CD4-positive, alpha-beta memory T cell (primary cell): ENCODE results near the gene PLCD3. TPM values are rescaled to one million over a fixed set of nuclear protein-coding genes. Genes with fewer than 3 reads are reported as not detected.
A peak's percentile ranks its signal among the peaks of the same experiment; 100 is the strongest.

Experiments used
- CTCF ChIA-PET: fragments of 350-600 bp; sonication (Branson Sonifier 250); formaldehyde crosslinking; loops from one replicate; lab custom pipeline; 2021; ENCODE audit warnings: inconsistent platforms; ENCODE audit not compliant: partially characterized antibody; lab: Charles Lee
- POLR2A ChIA-PET: fragments of 350-600 bp; sonication (Branson Sonifier 250); formaldehyde crosslinking; loops from one replicate; lab custom pipeline; 2021; ENCODE audit not compliant: partially characterized antibody; lab: Charles Lee
- DNase-seq, 5 donors: peaks; one replicate each; pipeline versions ENCODE4 v3.0.0 to v3.0.0-alpha.2; 2020 to 2022; ENCODE audit warnings: mixed read lengths in 1 of 5
- H3K27ac ChIP-seq: one replicate; pipeline ENCODE4 v1.7.0; 2013; ENCODE audit warnings: low read depth, low read length
- H3K27me3 ChIP-seq: 2 replicates; pipeline ENCODE4 v1.7.0; 2013; ENCODE audit warnings: mild to moderate bottlenecking, low read length, moderate library complexity; ENCODE audit not compliant: insufficient read depth
- H3K36me3 ChIP-seq: 2 replicates; pipeline ENCODE4 v1.7.0; 2013; ENCODE audit warnings: mild to moderate bottlenecking, low read length, moderate library complexity; ENCODE audit not compliant: insufficient read depth
- H3K4me1 ChIP-seq: 2 replicates; pipeline ENCODE4 v1.7.0; 2013; ENCODE audit warnings: mild to moderate bottlenecking, low read length, moderate library complexity; ENCODE audit not compliant: insufficient read depth
- H3K4me3 ChIP-seq, 2 donors: one replicate each; pipeline ENCODE4 v1.7.0; 2013; ENCODE audit warnings: low read length in 2 of 2, mild to moderate bottlenecking in 1 of 2
- H3K9me3 ChIP-seq, 2 donors: one replicate each; pipeline ENCODE4 v1.7.0; 2013; ENCODE audit warnings: low read length in 2 of 2, control low read depth in 1 of 2; ENCODE audit not compliant: control insufficient read depth in 1 of 2
- H3K27ac Mint-ChIP-seq, 7 donors: one replicate each; pipeline ENCODE4 v1.8.0; 2020 to 2021; ENCODE audit warnings: mixed read lengths in 7 of 7, mild to moderate bottlenecking in 6 of 7, inconsistent platforms in 3 of 7, moderate library complexity in 3 of 7
- H3K27me3 Mint-ChIP-seq, 2 donors: one replicate each; pipeline ENCODE4 v1.8.0; 2020 to 2021; ENCODE audit warnings: mixed read lengths in 2 of 2
- H3K36me3 Mint-ChIP-seq, 2 donors: one replicate each; pipeline ENCODE4 v1.8.0; 2020 to 2021; ENCODE audit warnings: mixed read lengths in 2 of 2, inconsistent platforms in 1 of 2, mild to moderate bottlenecking in 1 of 2
- H3K4me1 Mint-ChIP-seq, 4 donors: one replicate each; pipeline ENCODE4 v1.8.0; 2020 to 2021; ENCODE audit warnings: mixed read lengths in 4 of 4, mild to moderate bottlenecking in 1 of 4
- H3K4me3 Mint-ChIP-seq, 8 donors: one replicate each; pipeline ENCODE4 v1.8.0; 2020 to 2021; ENCODE audit warnings: mixed read lengths in 8 of 8, mild to moderate bottlenecking in 7 of 8, moderate library complexity in 6 of 8, inconsistent platforms in 3 of 8
- H3K9me3 Mint-ChIP-seq, 8 donors: one replicate each; pipeline ENCODE4 v1.8.0; 2020 to 2021; ENCODE audit warnings: mixed read lengths in 8 of 8, mild to moderate bottlenecking in 5 of 8, inconsistent platforms in 3 of 8, moderate library complexity in 1 of 8
- intact Hi-C: fragments of 100-400 bp; cut with micrococcal nuclease; formaldehyde crosslinking; loops from one replicate; pipeline ENCODE4 v1.15.1; 2023
- polyA plus RNA-seq, 2 donors: library from polyadenylated mRNA; unstranded; fragments of 300-500 nt; fragmentation: Illumina TruSeq; gene quantifications; one replicate each; pipeline ENCODE4 v1.2.3, GENCODE V29; 2021
- total RNA-seq, 2 experiments: library from RNA; stranded (reverse); gene quantifications; one replicate each; pipeline ENCODE4 v1.2.3, GENCODE V29; 2021

PLCD3 gene
- total and polyA plus RNA-seq, 4 experiments from 2014 or later: 0.30 to 6.0 (median 2.3) TPM

DNA sequence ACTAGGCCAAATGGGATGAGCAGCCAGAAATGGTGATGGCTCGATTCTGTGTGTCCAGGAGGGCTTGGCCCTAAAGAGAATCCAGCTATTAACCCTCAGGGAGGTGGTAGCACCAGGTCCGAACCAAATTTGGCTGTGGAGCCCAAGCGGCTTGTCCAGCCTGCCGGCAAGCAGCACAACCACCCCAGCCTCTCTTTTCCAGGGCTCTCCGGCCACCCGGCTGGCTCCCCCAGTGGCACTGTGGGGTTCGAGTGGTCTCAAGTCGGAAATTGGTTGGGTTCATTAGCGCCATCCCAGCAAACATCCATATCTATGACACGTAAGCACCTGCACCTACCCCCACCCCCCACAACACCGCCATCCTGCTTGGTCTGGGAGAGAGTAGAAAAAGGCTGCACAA, 35.4 kb downstream of the PLCD3 start:
- Mint-ChIP-seq H3K36me3 (peaks cover 57 to 71% of the 10 kb centered on the region in 2 donors), H3K4me1 (peaks cover 0 to 2% (median 0%) of the 10 kb centered on the region in 4 donors), H3K27ac (peak overlapping the region in 1 of 7 donors; percentile 21), H3K4me3 (no peak overlapping the region), H3K9me3 (no peaks in the 10 kb centered on the region), H3K27me3 (no peaks in the 10 kb centered on the region)
- DNase-seq: no peak
- CTCF ChIA-PET: interaction anchor here (0.9 to 4.3 kb wide), 5 partner anchors 15 to 178 kb away, joined by 3 to 40 read pairs (median 4); partner anchors contain the start of gene ACBD4
- peaks cover 66% of the 10 kb centered on the region for H3K36me3 ChIP-seq
- H3K4me3 ChIP-seq: no peak overlapping the region
- POLR2A ChIA-PET: interaction anchor here (1.2 kb wide), 1 partner anchor 52 kb away, joined by 4 read pairs; the partner anchor contains the start of gene HEXIM1
- H3K4me1 ChIP-seq: no peaks in the 10 kb centered on the region
- H3K9me3 ChIP-seq: no peaks in the 10 kb centered on the region
- H3K27me3 ChIP-seq: no peaks in the 10 kb centered on the region
- no peak overlapping the region for H3K27ac ChIP-seq
- intact Hi-C loops: loop anchor here (5.0 kb wide), 1 partner anchor 45 kb away; the partner anchor contains the start of gene DCAKD

DNA sequence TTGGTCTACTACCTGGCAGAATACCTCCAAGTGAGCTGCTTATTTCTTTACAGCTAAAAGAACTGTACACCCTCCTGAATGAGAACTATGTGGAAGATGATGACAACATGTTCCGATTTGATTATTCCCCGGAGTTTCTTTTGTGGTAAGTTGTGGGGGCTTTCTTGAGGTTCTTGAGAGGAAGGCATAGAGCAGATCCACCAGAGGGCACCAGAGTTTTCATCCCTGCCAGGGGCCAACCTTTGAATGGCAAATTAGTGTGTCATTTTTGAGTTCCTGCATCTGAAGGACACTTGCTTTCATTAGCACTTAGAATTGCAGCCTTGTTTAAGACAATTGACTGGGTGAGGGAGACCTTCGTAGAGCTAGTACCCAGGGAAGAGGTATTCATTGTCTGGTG, 36.2 kb downstream of the PLCD3 start:
- H3K27ac Mint-ChIP-seq: peak overlapping the region in 3 of 7 donors; percentile 53 to 61 (median 61)

DNA sequence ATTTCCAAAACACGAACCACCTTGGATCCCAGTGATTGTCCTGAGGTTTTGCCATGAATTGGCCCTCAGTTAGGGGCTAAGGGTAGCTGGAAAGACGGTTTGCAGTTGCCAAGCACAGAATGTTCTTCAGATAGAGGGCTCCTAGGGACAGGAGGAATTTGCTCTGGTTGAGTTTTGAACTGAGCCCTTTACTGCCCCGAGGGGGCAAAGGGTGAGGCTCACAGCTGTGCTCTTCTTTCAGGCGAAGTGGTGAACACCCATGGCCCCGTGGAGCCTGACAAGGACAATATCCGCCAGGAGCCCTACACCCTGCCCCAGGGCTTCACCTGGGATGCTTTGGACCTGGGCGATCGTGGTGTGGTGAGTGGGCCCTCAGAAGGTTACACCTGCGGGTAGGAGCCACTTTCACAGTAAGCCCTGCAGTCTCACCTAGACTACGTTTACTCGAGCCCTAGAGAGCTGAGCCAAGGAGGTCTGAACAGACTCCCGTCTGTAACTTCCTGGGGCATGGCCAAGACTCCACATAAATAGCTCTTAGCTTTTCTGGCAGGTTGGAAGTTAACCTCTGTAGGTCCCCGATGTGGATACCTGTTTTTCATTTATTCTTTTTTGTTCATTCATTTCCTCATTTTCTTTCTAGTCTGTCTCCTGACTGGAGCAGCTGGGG, 38.7 kb downstream of the PLCD3 start:
- Histone ChIP-seq H3K36me3 (peaks cover 71% of the 10 kb centered on the region), H3K4me3 (no peak overlapping the region), H3K9me3 (no peaks in the 10 kb centered on the region), H3K4me1 (no peaks in the 10 kb centered on the region), H3K27ac (no peak overlapping the region), H3K27me3 (no peaks in the 10 kb centered on the region)
- Mint-ChIP-seq H3K4me3 (no peak overlapping the region), H3K4me1 (peaks cover 0 to 3% (median 1%) of the 10 kb centered on the region in 4 donors), H3K27ac (peak overlapping the region in 2 of 7 donors; percentile 37 to 48), H3K36me3 (peaks cover 60 to 78% of the 10 kb centered on the region in 2 donors), H3K27me3 (no peaks in the 10 kb centered on the region), H3K9me3 (no peaks in the 10 kb centered on the region)
- DNase-seq: no peak
- ChIA-PET POLR2A (interaction anchor here (0.6 kb wide), 1 partner anchor 178 kb away, joined by 5 read pairs; no protein-coding TSS in a partner anchor), CTCF (no interaction called here)
- intact Hi-C loops: no loop called here

More for the DNA sequence above, 36.2 kb downstream of the PLCD3 start:
- Mint-ChIP-seq H3K9me3 (no peaks in the 10 kb centered on the region), H3K27me3 (no peaks in the 10 kb centered on the region), H3K4me3 (no peak overlapping the region), H3K36me3 (peaks cover 58 to 75% of the 10 kb centered on the region in 2 donors), H3K4me1 (peaks cover 0 to 2% (median 0%) of the 10 kb centered on the region in 4 donors)
- ChIA-PET CTCF (interaction anchor here (0.9 to 4.3 kb wide), 6 partner anchors 14 to 318 kb away, joined by 3 to 40 read pairs (median 4); partner anchors contain the start of gene ACBD4), POLR2A (interaction anchor here (1.2 kb wide), 1 partner anchor 53 kb away, joined by 4 read pairs; the partner anchor contains the start of gene HEXIM1)
- Histone ChIP-seq H3K9me3 (no peaks in the 10 kb centered on the region), H3K4me1 (no peaks in the 10 kb centered on the region), H3K27ac (no peak overlapping the region), H3K27me3 (no peaks in the 10 kb centered on the region), H3K4me3 (no peak overlapping the region), H3K36me3 (peaks cover 68% of the 10 kb centered on the region)
- intact Hi-C loops: loop anchor here (5.0 kb wide), 1 partner anchor 44 kb away; the partner anchor contains the start of gene DCAKD
- DNase-seq: no peak

DNA sequence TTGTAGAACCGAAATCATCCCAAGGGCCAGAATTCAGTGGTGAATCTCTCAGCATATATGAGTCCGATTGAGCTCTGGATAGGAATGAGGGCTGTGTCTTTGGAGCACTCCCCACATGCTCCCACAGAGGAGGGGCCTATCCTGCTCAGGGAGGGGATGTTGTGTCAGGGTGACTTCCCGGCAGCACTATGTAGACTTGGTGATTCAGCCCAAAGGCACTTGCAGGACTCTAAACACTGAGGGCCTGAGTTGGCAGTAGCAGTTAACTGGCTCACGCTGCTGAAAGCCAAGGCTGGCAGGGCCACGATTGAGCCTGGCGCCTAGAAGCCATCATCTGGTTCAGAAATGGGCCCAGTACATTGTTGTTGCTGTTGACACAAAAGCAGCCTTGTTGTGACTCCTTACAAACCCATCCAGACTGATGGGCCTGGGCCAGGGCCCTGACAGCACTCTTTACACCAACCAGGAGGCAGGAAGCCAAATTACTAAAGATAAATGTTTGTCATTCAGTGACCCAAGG, 39.3 kb downstream of the PLCD3 start:
- no peak for DNase-seq
- intact Hi-C loops: no loop called here
- Histone ChIP-seq H3K27me3 (no peaks in the 10 kb centered on the region), H3K4me3 (no peak overlapping the region), H3K36me3 (peaks cover 68% of the 10 kb centered on the region), H3K4me1 (no peaks in the 10 kb centered on the region), H3K9me3 (no peaks in the 10 kb centered on the region), H3K27ac (no peak overlapping the region)
- Mint-ChIP-seq H3K27ac (peak overlapping the region in 1 of 7 donors; percentile 48), H3K9me3 (no peaks in the 10 kb centered on the region), H3K4me3 (no peak overlapping the region), H3K36me3 (peaks cover 57 to 77% of the 10 kb centered on the region in 2 donors), H3K4me1 (peaks cover 0 to 3% (median 1%) of the 10 kb centered on the region in 4 donors), H3K27me3 (no peaks in the 10 kb centered on the region)
- ChIA-PET POLR2A (no interaction called here), CTCF (no interaction called here)

DNA sequence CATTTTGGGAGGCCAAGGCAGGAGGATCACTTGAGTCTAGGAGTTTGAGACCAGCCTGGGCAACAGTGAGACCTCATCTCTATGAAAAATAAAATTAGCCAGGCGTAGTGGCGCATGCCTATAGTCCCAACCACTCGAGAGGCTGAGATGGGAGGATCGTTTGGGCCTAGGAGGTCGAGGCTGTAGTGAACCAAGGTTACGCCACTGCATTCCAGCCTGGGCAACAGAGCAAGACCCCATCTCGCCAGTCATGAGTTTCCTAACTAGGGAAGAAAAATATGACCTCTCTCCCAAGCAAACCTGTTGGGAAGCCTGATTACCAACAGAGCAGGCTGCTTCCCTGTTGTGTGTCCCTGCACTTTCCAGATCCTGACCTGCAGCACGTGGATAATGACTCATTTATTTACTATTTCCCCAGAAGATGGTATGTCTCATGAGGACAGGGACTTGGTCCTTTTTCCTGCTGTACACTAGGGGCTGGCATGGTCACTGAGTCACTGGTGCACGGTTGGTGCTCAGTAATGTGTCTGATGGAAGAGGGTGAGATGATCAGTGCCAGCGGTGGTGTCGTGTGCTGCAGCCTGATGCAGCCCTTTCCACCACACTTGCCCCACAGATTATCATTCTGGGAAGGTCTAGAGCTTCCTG, 40.4 kb downstream of the PLCD3 start:
- no peak for DNase-seq
- no peak overlapping the region for H3K27ac ChIP-seq
- no peaks in the 10 kb centered on the region for H3K27me3 ChIP-seq
- H3K4me1 Mint-ChIP-seq: peaks cover 0 to 3% (median 1%) of the 10 kb centered on the region in 4 donors
- H3K4me3 ChIP-seq: no peak overlapping the region
- H3K27me3 Mint-ChIP-seq: no peaks in the 10 kb centered on the region
- H3K9me3 Mint-ChIP-seq: no peaks in the 10 kb centered on the region
- peaks cover 68% of the 10 kb centered on the region for H3K36me3 ChIP-seq
- peaks cover 62 to 77% of the 10 kb centered on the region in 2 donors for H3K36me3 Mint-ChIP-seq
- ChIA-PET POLR2A (no interaction called here), CTCF (interaction anchor here (4.9 kb wide), 1 partner anchor 7 kb away, joined by 17 read pairs; no protein-coding TSS in a partner anchor)
- peak overlapping the region in 2 of 7 donors; percentile 22 to 67 for H3K27ac Mint-ChIP-seq
- H3K4me1 ChIP-seq: no peaks in the 10 kb centered on the region
- H3K9me3 ChIP-seq: no peaks in the 10 kb centered on the region
- H3K4me3 Mint-ChIP-seq: no peak overlapping the region
- intact Hi-C loops: no loop called here

DNA sequence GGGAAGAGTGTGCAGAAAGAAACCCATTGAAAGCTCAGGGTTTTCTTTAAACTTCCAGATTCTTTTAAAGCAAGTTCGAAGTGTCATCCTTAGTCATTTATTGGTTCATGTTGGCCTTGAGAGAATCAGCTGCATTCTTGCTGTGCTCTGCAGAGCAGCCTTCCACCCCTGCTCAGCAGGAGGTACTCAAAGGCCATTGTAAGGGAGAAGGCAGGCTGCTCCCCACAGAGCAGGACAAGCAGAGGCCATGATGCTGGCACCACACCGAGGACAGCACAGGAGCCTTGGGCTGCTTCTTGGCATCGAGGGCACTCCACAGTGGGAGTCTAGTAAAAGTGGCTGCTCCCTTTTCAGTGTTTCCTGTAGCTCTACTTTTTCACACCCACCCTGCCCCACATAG, 41.6 kb downstream of the PLCD3 start:
- Histone ChIP-seq H3K36me3 (peaks cover 63% of the 10 kb centered on the region), H3K9me3 (no peaks in the 10 kb centered on the region), H3K4me1 (no peaks in the 10 kb centered on the region), H3K4me3 (no peak overlapping the region), H3K27ac (no peak overlapping the region), H3K27me3 (no peaks in the 10 kb centered on the region)
- ChIA-PET POLR2A (interaction anchor here (0.5 kb wide), 1 partner anchor 941 kb away, joined by 3 read pairs; no protein-coding TSS in a partner anchor), CTCF (interaction anchor here (4.9 kb wide), 1 partner anchor 8 kb away, joined by 17 read pairs; no protein-coding TSS in a partner anchor)
- H3K4me1 Mint-ChIP-seq: peaks cover 0 to 3% (median 1%) of the 10 kb centered on the region in 4 donors
- H3K4me3 Mint-ChIP-seq: no peak overlapping the region
- H3K9me3 Mint-ChIP-seq: no peaks in the 10 kb centered on the region
- intact Hi-C loops: no loop called here
- no peak for DNase-seq
- H3K27ac Mint-ChIP-seq: no peak overlapping the region
- H3K27me3 Mint-ChIP-seq: no peaks in the 10 kb centered on the region
- peaks cover 57 to 73% of the 10 kb centered on the region in 2 donors for H3K36me3 Mint-ChIP-seq
